22Rv1 (cell line): ENCODE results near the gene LAMP1.

ENCODE experiments used
- H3K27ac ChIP-seq: fragments of 450-650 bp; 2 replicates; pipeline ENCODE4 v1.5.1; 2017
- ZFX ChIP-seq: fragments of 450-650 bp; IDR thresholded peaks from 2 replicates; pipeline ENCODE4 v1.6.1; 2017; ENCODE audit warnings: antibody characterized with exemption, borderline replicate concordance
- TF ChIP-seq, protein P1 (sequence below): fragments of 450-650 bp; IDR thresholded peaks from 2 replicates; pipeline ENCODE4 v1.5.1; 2017; ENCODE audit warnings: mild to moderate bottlenecking

LAMP1 gene

DNA sequence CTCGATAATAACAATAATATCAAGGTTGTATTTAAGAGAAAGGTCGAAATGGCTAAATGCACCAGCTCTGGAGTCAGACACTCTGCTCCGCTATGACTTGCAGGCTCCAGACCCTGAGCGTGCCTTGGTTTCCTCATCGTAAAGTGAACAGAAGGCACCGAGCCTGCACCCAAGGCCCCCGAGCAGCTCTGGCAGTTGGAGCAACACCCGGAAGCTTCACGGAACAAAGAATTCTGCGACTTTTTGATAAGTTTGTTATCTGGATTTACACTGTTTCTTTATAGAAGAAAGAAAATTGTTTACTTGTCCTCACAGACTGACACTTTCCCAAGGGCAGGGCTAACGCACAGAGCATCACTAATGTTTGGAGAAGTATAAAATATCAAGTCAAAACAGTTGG, 62.5 kb downstream of the LAMP1 start:
- TF ChIP-seq, protein P1, sequence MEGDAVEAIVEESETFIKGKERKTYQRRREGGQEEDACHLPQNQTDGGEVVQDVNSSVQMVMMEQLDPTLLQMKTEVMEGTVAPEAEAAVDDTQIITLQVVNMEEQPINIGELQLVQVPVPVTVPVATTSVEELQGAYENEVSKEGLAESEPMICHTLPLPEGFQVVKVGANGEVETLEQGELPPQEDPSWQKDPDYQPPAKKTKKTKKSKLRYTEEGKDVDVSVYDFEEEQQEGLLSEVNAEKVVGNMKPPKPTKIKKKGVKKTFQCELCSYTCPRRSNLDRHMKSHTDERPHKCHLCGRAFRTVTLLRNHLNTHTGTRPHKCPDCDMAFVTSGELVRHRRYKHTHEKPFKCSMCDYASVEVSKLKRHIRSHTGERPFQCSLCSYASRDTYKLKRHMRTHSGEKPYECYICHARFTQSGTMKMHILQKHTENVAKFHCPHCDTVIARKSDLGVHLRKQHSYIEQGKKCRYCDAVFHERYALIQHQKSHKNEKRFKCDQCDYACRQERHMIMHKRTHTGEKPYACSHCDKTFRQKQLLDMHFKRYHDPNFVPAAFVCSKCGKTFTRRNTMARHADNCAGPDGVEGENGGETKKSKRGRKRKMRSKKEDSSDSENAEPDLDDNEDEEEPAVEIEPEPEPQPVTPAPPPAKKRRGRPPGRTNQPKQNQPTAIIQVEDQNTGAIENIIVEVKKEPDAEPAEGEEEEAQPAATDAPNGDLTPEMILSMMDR, result no peak
- no peak for TF ChIP-seq ZFX
- no peak overlapping the region for H3K27ac ChIP-seq

DNA sequence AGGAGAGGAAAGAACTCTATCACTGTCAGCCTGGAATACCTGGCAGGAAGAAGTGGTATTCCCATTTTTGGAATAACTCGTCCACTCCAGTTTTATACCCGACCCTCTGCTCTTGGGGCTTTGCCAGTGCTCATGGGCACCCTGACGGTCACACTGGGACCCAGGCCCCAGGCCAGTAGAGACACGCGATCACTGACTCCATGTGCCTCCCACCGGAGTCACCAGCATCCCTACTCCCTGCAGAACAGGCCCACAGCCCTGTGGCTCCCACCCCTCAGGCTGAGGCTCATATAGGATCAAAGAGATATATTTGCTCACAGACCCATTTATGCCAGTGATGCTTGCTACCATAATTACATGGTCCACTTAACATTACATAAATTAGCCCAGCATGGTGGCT, 63.4 kb downstream of the LAMP1 start:
- no peak overlapping the region for H3K27ac ChIP-seq
- TF ChIP-seq, protein P1, result no peak

DNA sequence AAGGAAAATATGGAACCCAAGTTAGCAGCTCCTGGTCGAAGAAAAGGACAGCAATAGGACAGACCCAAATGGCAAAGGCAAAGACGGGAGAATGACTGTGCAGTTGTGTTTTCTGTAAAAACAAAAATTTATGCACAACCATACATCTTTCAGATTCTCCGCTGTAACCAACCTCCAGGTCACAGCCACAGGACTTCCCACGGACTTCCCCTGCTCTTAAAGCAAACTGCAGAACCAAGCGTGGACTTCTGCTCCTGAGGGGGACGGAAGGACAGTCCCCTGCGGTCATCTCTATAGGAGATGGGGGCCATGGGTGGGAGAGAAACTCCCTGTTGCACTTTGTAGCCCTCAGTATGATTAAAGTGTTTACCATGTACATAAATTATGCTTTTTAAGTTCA, 64.4 kb downstream of the LAMP1 start:
- no peak overlapping the region for H3K27ac ChIP-seq
- TF ChIP-seq, protein P1, result no peak
- no peak for TF ChIP-seq ZFX

DNA sequence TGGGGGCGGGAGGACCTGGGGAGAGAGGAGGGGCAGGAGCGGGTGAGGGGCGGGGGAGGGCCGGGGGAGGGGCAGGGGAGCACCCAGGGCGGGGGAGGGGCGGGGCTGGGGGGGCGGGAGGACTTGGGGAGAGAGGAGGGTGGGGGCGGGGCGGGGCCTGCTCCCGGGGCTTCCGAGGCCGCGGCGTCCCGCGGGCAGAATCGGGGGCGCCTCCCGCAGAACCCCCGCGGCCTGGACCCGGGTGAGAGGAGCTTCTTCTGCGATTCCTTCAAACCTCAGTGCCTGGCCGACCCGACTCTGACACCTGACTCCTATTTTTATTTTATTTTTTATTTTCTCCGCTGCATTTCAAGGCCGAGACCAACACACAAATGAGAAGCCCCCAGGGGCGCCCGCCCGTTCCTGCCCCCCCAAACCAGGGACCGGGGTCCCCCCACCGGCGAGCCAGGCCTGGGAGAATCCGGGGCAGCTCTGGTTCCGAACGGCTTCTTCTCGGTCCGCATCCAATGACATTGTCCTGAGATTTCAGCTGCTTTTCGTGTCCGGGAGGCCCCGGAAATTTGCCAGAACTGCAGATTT, 67.4 kb downstream of the LAMP1 start:
- no peak overlapping the region for H3K27ac ChIP-seq
- no peak for TF ChIP-seq ZFX

DNA sequence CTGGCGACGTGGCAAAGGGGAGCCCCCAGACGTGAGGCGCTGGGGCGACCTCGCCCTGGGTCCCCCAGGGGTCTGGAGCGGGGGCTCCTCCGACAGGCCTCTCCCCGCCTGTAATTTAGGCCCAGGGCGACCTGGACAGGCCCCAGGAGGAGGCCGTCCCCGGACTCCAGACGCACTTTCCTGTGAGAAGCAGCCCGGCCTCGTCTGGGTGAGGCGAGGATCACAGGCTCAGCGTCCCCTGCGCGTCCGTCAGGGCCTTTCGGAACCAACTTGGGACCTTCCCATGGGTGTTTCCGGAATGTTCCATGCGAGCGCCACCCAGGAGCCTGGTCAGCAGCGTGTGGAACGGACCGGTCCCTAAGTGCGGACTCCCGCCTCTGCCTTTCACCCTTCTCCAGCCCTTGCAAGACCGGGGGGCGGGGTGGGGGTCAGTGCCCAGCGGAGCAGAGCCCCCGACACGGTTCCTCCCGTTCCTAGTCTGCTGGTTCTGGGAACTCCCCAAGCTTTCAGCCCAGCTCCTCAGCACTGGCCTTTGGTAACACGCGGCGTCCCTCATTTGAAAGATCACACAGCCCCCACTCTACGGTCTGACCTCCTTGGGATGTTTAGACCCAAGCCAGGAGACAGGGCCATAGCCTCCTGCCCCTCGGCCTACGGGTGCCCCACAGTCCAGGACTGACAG, 68.0 kb downstream of the LAMP1 start:
- no peak overlapping the region for H3K27ac ChIP-seq
- TF ChIP-seq ZFX, result no peak
- TF ChIP-seq, protein P1, result no peak

DNA sequence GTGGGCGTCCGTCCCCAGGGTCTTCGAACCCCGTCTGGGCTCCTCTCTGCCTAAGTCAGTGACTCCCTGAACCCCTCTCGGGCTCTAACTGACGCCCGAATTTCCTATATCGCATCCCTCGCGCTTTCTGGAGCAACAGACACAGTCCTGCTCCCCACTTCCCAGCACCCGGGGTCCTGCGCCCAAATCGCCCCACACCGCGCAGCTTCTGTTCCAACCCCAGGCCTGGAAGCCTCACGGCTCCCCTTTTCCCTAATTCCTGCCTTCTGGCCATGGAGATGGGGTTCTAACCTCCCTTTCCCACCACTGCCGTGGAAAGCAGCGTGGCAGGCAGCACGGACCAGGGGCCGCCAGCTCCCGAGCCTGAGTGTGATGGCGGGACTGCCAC, 68.5 kb downstream of the LAMP1 start:
- TF ChIP-seq, protein P1, result no peak
- TF ChIP-seq ZFX, result no peak
- H3K27ac ChIP-seq, result no peak overlapping the region

DNA sequence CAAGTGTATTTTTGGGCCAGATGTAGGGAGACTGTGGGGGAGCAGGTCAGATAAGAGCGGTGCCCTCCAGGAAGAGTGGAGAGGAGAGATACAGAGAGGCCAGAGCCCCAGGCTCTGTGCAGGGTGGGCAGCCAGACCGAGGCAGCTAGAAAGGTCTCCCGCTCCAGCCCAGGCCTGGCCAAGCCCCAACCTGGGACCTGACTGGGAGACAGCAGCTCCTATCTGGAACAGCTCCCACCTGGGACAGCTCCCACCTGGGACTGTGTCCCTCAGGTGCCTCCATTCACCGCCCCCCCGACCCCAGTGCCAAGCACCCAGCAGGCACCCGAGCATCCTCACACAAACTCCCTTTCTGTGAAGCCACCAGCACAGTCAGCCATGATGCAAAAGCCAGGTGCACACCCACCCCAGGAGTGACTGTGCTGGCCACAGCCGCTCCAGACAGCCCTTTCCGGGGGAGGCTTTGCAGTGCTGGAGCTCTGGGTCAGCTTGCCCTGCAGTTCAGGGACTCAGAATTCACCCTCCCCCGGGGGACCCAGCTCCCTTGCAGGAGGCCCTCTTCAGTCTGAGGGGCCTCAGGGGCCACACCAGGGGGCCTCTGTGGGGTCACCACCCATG, 69.0 kb downstream of the LAMP1 start:
- no peak overlapping the region for H3K27ac ChIP-seq
- TF ChIP-seq ZFX, result no peak
- TF ChIP-seq, protein P1, result no peak
